Measurements from ENCODE around the gene CAGE1. TPM values are rescaled to one million over a fixed set of nuclear protein-coding genes. Genes with fewer than 3 reads are reported as not detected.
"Not testable (repeated sequence)": the region's sequence is repeated elsewhere in the genome, so short reads cannot be mapped to it uniquely, and the experiment has no call there.

CAGE1 gene
- polyA plus RNA-seq, 6 donors from 2014 or later: 0.08 to 0.26 (median 0.19) TPM; not detected in 3

GRCh38 chr6:7321866-7322265, 67.7 kb downstream of the CAGE1 start:
- H3K9me3 Mint-ChIP-seq; H3K36me3 Mint-ChIP-seq; ATAC-seq (ENCODE audit: low read depth in 2 of 2); H3K4me3 Mint-ChIP-seq; H3K27ac Mint-ChIP-seq; H3K27me3 Mint-ChIP-seq; DNase-seq: not testable (repeated sequence)
- H3K4me1 Mint-ChIP-seq: peaks cover 14 to 26% (median 21%) of the 10 kb centered on the region in 3 donors

- ATAC-seq (ENCODE audit: low read depth in 2 of 2); DNase-seq: not testable (repeated sequence)
These were observed 70.1 kb downstream of the CAGE1 start for GRCh38 chr6:7319406-7319805.

GRCh38 chr6:7317538-7317937, 72.0 kb downstream of the CAGE1 start:
- Mint-ChIP-seq H3K36me3 (no peaks in the 10 kb centered on the region), H3K4me3 (peak overlapping the region in 1 of 8 donors; percentile 45), H3K27me3 (no peaks in the 10 kb centered on the region), H3K27ac (peak overlapping the region in 1 of 6 donors; percentile 67), H3K9me3 (no peaks in the 10 kb centered on the region), H3K4me1 (peaks cover 0 to 10% (median 0%) of the 10 kb centered on the region in 3 donors)
- no peak for ATAC-seq (ENCODE audit: low read depth in 2 of 2)
- no peak for DNase-seq

More at GRCh38 chr6:7319406-7319805, 70.1 kb downstream of the CAGE1 start:
- H3K36me3 Mint-ChIP-seq, H3K27me3 Mint-ChIP-seq, H3K9me3 Mint-ChIP-seq, H3K4me1 Mint-ChIP-seq, H3K27ac Mint-ChIP-seq, H3K4me3 Mint-ChIP-seq: not testable (repeated sequence)

GRCh38 chr6:7316658-7317533, 72.6 kb downstream of the CAGE1 start:
- no peak for ATAC-seq (ENCODE audit: low read depth in 2 of 2)
- DNase-seq: no peak
- Mint-ChIP-seq H3K27ac (no peak overlapping the region), H3K36me3 (no peaks in the 10 kb centered on the region), H3K27me3 (no peaks in the 10 kb centered on the region), H3K9me3 (no peaks in the 10 kb centered on the region), H3K4me1 (peaks cover 5 to 15% (median 5%) of the 10 kb centered on the region in 3 donors), H3K4me3 (peak overlapping the region in 1 of 8 donors; percentile 61)

GRCh38 chr6:7315948-7316365, 73.6 kb downstream of the CAGE1 start:
- H3K4me3 Mint-ChIP-seq: peak overlapping the region in 1 of 8 donors; percentile 61
- ATAC-seq (ENCODE audit: low read depth in 2 of 2): no peak
- peak overlapping the region in 1 of 6 donors; percentile 60 for H3K27ac Mint-ChIP-seq

GRCh38 chr6:7315087-7315947, 74.2 kb downstream of the CAGE1 start:
- not testable (repeated sequence) for H3K27me3 Mint-ChIP-seq; H3K9me3 Mint-ChIP-seq; H3K36me3 Mint-ChIP-seq; DNase-seq; ATAC-seq (ENCODE audit: low read depth in 2 of 2)
- Mint-ChIP-seq H3K4me1 (peaks cover 6 to 29% (median 10%) of the 10 kb centered on the region in 3 donors), H3K4me3 (peak overlapping the region in 4 of 8 donors; percentile 47 to 97 (median 73)), H3K27ac (peak overlapping the region in 1 of 6 donors; percentile 60)

More at GRCh38 chr6:7315948-7316365, 73.6 kb downstream of the CAGE1 start:
- DNase-seq: no peak
- H3K27me3 Mint-ChIP-seq: no peaks in the 10 kb centered on the region
- no peaks in the 10 kb centered on the region for H3K9me3 Mint-ChIP-seq
- no peaks in the 10 kb centered on the region for H3K36me3 Mint-ChIP-seq
- H3K4me1 Mint-ChIP-seq: peaks cover 6 to 24% (median 10%) of the 10 kb centered on the region in 3 donors

- ATAC-seq (ENCODE audit: low read depth in 2 of 2) (no peak), DNase-seq (no peak)
- Mint-ChIP-seq H3K4me1 (peaks cover 6 to 35% (median 16%) of the 10 kb centered on the region in 3 donors), H3K9me3 (no peaks in the 10 kb centered on the region), H3K27me3 (no peaks in the 10 kb centered on the region), H3K4me3 (peak overlapping the region in 7 of 8 donors; percentile 26 to 97 (median 75)), H3K36me3 (peaks cover 5 to 8% of the 10 kb centered on the region in 2 donors), H3K27ac (peak overlapping the region in 1 of 6 donors; percentile 82)
These were observed 75.1 kb downstream of the CAGE1 start for GRCh38 chr6:7314414-7314813.

- Mint-ChIP-seq H3K4me3 (peak overlapping the region; percentile 94 to 99 (median 96)), H3K9me3 (no peaks in the 10 kb centered on the region), H3K27me3 (no peaks in the 10 kb centered on the region), H3K27ac (peak overlapping the region; percentile 81 to 95 (median 94)), H3K4me1 (peaks cover 8 to 41% (median 21%) of the 10 kb centered on the region in 3 donors), H3K36me3 (peaks cover 5 to 15% of the 10 kb centered on the region in 2 donors)
- no peak for DNase-seq
- no peak for ATAC-seq (ENCODE audit: low read depth in 2 of 2)
These were observed 75.9 kb downstream of the CAGE1 start for GRCh38 chr6:7313505-7314165.

GRCh38 chr6:7312616-7313504, 76.7 kb downstream of the CAGE1 start, which contains the start of gene SSR1:
TSS of gene SSR1 (minus strand) at chr6:7313199. CDS start at chr6:7313120, 79 bp downstream.
- peak; percentile 96 to 97 for ATAC-seq (ENCODE audit: low read depth in 2 of 2)
- H3K36me3 Mint-ChIP-seq: peaks cover 7 to 23% of the 10 kb centered on the region in 2 donors
- H3K4me3 Mint-ChIP-seq: peak within 1 kb of the TSS; percentile 94 to 99 (median 96)
- peak within 1 kb of the TSS; percentile 91 to 96 (median 94) for H3K27ac Mint-ChIP-seq
- H3K27me3 Mint-ChIP-seq: no peaks in the 10 kb centered on the region
- H3K4me1 Mint-ChIP-seq: peaks cover 13 to 48% (median 28%) of the 10 kb centered on the region in 3 donors
- no peaks in the 10 kb centered on the region for H3K9me3 Mint-ChIP-seq
- DNase-seq: peak; percentile 92

- Mint-ChIP-seq H3K4me1 (peaks cover 21 to 56% (median 30%) of the 10 kb centered on the region in 3 donors), H3K27ac (peak overlapping the region; percentile 78 to 96 (median 92)), H3K9me3 (no peaks in the 10 kb centered on the region), H3K4me3 (peak overlapping the region; percentile 94 to 99 (median 96)), H3K27me3 (no peaks in the 10 kb centered on the region), H3K36me3 (peaks cover 10 to 26% of the 10 kb centered on the region in 2 donors)
- ATAC-seq (ENCODE audit: low read depth in 2 of 2) (no peak), DNase-seq (no peak)
These were observed 77.5 kb downstream of the CAGE1 start for GRCh38 chr6:7311917-7312615.

- Mint-ChIP-seq H3K4me1 (peaks cover 25 to 60% (median 30%) of the 10 kb centered on the region in 3 donors), H3K27me3 (no peaks in the 10 kb centered on the region), H3K36me3 (peaks cover 10 to 26% of the 10 kb centered on the region in 2 donors), H3K4me3 (peak overlapping the region in 7 of 8 donors; percentile 16 to 97 (median 75)), H3K27ac (peak overlapping the region in 2 of 6 donors; percentile 26 to 71), H3K9me3 (no peaks in the 10 kb centered on the region)
- DNase-seq (no peak), ATAC-seq (ENCODE audit: low read depth in 2 of 2) (no peak)
These were observed 78.4 kb downstream of the CAGE1 start for GRCh38 chr6:7311176-7311575.

All from naive B cell (primary cell).